Iris pigment epithelial cell (primary cell): ENCODE results near the gene UBE2Q1.
A peak's percentile ranks its signal among the peaks of the same experiment; 100 is the strongest.
"Not testable (repeated sequence)": the region's sequence is repeated elsewhere in the genome, so short reads cannot be mapped to it uniquely, and the experiment has no call there.

Source experiments
- DNase-seq: peaks from one replicate; pipeline ENCODE4 v3.0.0-alpha.2; 2011; ENCODE audit warnings: low read depth

UBE2Q1 gene

GRCh38 chr1:154550657-154551056 lies 7.8 kb downstream of the UBE2Q1 start:
- DNase-seq: no peak

GRCh38 chr1:154550070-154550469 lies 8.4 kb downstream of the UBE2Q1 start:
- DNase-seq: no peak

GRCh38 chr1:154549202-154549770 lies 9.2 kb downstream of the UBE2Q1 start:
- DNase-seq: no peak

- DNase-seq: no peak
Measured at GRCh38 chr1:154548028-154548427, 10.4 kb downstream of the UBE2Q1 start.

GRCh38 chr1:154547105-154547732 lies 11.2 kb downstream of the UBE2Q1 start:
- no peak for DNase-seq

- peak; percentile 49 for DNase-seq
Measured at GRCh38 chr1:154546264-154547063, 12.0 kb downstream of the UBE2Q1 start.

- no peak for DNase-seq
Measured at GRCh38 chr1:154541231-154541630, 17.2 kb downstream of the UBE2Q1 start.

- no peak for DNase-seq
Measured at GRCh38 chr1:154539486-154540483, 18.7 kb downstream of the UBE2Q1 start.

GRCh38 chr1:154536570-154536969 lies 21.9 kb downstream of the UBE2Q1 start:
- no peak for DNase-seq

GRCh38 chr1:154533952-154534844 lies 24.3 kb downstream of the UBE2Q1 start:
- DNase-seq: no peak

GRCh38 chr1:154531950-154532349 lies 26.5 kb downstream of the UBE2Q1 start:
- not testable (repeated sequence) for DNase-seq

GRCh38 chr1:154529308-154529707 lies 29.2 kb downstream of the UBE2Q1 start:
- no peak for DNase-seq

- no peak for DNase-seq
Measured at GRCh38 chr1:154527192-154527591, 31.3 kb downstream of the UBE2Q1 start.

- DNase-seq: no peak
Measured at GRCh38 chr1:154524881-154525280, 33.6 kb downstream of the UBE2Q1 start.

GRCh38 chr1:154521695-154522094 lies 36.8 kb downstream of the UBE2Q1 start:
- no peak for DNase-seq

- peak; percentile 12 for DNase-seq
Measured at GRCh38 chr1:154520333-154520732, 38.1 kb downstream of the UBE2Q1 start.

- no peak for DNase-seq
Measured at GRCh38 chr1:154519591-154519991, 38.9 kb downstream of the UBE2Q1 start.

GRCh38 chr1:154517661-154518060 lies 40.8 kb downstream of the UBE2Q1 start:
- DNase-seq: no peak

- DNase-seq: no peak
Measured at GRCh38 chr1:154514066-154514553, 44.4 kb downstream of the UBE2Q1 start.

GRCh38 chr1:154512760-154513159 lies 45.7 kb downstream of the UBE2Q1 start:
- no peak for DNase-seq

- no peak for DNase-seq
Measured at GRCh38 chr1:154503898-154504297, 54.6 kb downstream of the UBE2Q1 start.
